Psoas muscle (tissue), 8 donors: ENCODE results near the gene TRIM37. TPM values are rescaled to one million over a fixed set of nuclear protein-coding genes. Genes with fewer than 3 reads are reported as not detected.
"Not testable (repeated sequence)": the region's sequence is repeated elsewhere in the genome, so short reads cannot be mapped to it uniquely, and the experiment has no call there.

ENCODE experiments used
- ATAC-seq, 4 donors: fragments of 200-7000 bp; cut with Tn5 transposase; one replicate each; pipeline ENCODE4 v1.9.1; 2020; ENCODE audit warnings: moderate library complexity in 3 of 4, mild to moderate bottlenecking in 2 of 4
- DNase-seq, 2 donors: peaks; one replicate each; pipeline ENCODE4 v3.0.0-alpha.2; 2020
- H3K27ac ChIP-seq: fragments of 200-600 bp; one replicate; pipeline ENCODE4 v1.8.0; 2022
- H3K27me3 ChIP-seq, 3 donors: fragments of 200-600 bp in 1 of 3; one replicate each; pipeline versions ENCODE4 v1.6.1 to v1.8.0; 2013 to 2022; ENCODE audit warnings: low read length in 2 of 3, mild to moderate bottlenecking in 2 of 3, moderate library complexity in 1 of 3; ENCODE audit not compliant: insufficient read depth in 3 of 3
- H3K36me3 ChIP-seq, 2 donors: fragments of 200-600 bp in 1 of 2; one replicate each; pipeline versions ENCODE4 v1.6.1 to v1.8.0; 2013 to 2022; ENCODE audit warnings: low read depth in 1 of 2, mild to moderate bottlenecking in 1 of 2, moderate library complexity in 1 of 2; ENCODE audit not compliant: insufficient read depth in 1 of 2
- H3K4me1 ChIP-seq: fragments of 200-600 bp; one replicate; pipeline ENCODE4 v1.8.0; 2022
- H3K4me3 ChIP-seq: fragments of 200-600 bp; one replicate; pipeline ENCODE4 v1.8.0; 2022; ENCODE audit warnings: mild to moderate bottlenecking
- H3K9me3 ChIP-seq: fragments of 200-600 bp; one replicate; pipeline ENCODE4 v1.8.0; 2022
- WGBS, 3 donors: extraction: QIAGEN DNeasy Blood & Tissue Kit; methylation state at CpG; one replicate each; pipeline versions ENCODE4 v1.1.6 to v1.1.7; 2013; 5-methylcytosine and 5-hydroxymethylcytosine counted together
- intact Hi-C, 2 donors: fragments of 100-400 bp; cut with DNase I; formaldehyde crosslinking; loops; one replicate each; pipeline versions ENCODE4 v1.11.0 to v1.14.2; 2022
- polyA plus RNA-seq, 3 donors: library from polyadenylated mRNA; stranded (reverse); fragments of 200-250 nt; gene quantifications; one replicate each; pipeline ENCODE4 v1.2.3, GENCODE V29; 2013
- total RNA-seq, 4 donors: library from RNA; stranded (reverse); fragmentation: NEBNext Ultra II Directional in 2 of 4; extraction: Animal tissue kit (Norgen Biotek cat#: 25700) in 2 of 4; gene quantifications; one replicate each; pipeline versions ENCODE4 v1.2.1 to v1.2.4, GENCODE V29; 2021 to 2023
- TF ChIP-seq, protein P1 (sequence below): fragments of 200-600 bp; IDR thresholded peaks from one replicate; pipeline ENCODE4 v1.8.0; 2022; ENCODE audit warnings: antibody characterized with exemption
- donor health status: healthy with polysubstance abuse.
- donor health status: DM: no; HTN: no; CAD: no; lungs with moderate emphysema.
- donor health status: Bipolar disorder and iron deficiency.
- donor health status: healthy.
- donor health status: DM: yes; HTN: yes; CAD: no.
- donor health status: DM: no; HTN: no; CAD: no.
- donor health status: DM: no; HTN: no; CAD: no.
- donor health status: DM: yes; HTN: yes; CAD: no.

The TRIM37 gene
- total and polyA plus RNA-seq, 7 donors: 6.8 to 17.6 (median 14.2) TPM

DNA sequence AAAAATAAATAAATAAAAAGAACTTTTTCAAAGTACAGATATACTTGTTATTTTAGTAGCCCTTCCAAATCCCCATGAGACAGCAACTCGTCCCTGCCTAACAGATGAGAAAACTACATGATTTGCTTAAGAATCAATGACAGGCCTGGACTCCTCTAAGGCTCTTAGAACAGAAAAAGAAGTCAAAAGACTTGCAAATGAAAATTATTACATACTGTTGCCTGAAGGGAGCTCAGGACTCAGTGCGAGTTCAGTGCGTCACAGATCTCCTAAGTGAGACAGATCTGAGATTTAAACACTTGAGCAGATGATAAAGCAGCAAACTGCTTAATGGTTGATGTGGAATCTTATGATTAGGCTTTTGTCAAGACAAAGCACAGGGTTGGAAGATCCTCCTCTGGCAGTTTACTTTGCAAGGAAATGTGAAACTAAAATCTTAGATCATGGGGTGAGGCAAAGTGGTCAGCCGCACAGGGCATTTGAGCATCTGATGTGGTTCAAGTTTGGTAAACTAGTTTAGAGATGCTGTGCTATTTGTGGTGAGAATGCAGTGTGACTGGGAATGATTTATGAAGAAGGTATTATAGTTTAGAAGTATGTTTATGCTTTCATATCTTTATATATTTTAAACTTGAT lies 138.1 kb downstream of the TRIM37 start:
- intact Hi-C loops: no loop called here
- Histone ChIP-seq H3K36me3 (no peaks in the 10 kb centered on the region), H3K27ac (no peak overlapping the region), H3K4me3 (no peak overlapping the region), H3K4me1 (no peaks in the 10 kb centered on the region), H3K9me3 (no peaks in the 10 kb centered on the region), H3K27me3 (no peaks in the 10 kb centered on the region)
- DNase-seq (no peak), ATAC-seq (no peak)
- 62 to 70% (median 63%) methylated on average over 4 of the region's 4 CpGs for WGBS, 3 donors
- TF ChIP-seq, protein P1, sequence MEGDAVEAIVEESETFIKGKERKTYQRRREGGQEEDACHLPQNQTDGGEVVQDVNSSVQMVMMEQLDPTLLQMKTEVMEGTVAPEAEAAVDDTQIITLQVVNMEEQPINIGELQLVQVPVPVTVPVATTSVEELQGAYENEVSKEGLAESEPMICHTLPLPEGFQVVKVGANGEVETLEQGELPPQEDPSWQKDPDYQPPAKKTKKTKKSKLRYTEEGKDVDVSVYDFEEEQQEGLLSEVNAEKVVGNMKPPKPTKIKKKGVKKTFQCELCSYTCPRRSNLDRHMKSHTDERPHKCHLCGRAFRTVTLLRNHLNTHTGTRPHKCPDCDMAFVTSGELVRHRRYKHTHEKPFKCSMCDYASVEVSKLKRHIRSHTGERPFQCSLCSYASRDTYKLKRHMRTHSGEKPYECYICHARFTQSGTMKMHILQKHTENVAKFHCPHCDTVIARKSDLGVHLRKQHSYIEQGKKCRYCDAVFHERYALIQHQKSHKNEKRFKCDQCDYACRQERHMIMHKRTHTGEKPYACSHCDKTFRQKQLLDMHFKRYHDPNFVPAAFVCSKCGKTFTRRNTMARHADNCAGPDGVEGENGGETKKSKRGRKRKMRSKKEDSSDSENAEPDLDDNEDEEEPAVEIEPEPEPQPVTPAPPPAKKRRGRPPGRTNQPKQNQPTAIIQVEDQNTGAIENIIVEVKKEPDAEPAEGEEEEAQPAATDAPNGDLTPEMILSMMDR: no peak

DNA sequence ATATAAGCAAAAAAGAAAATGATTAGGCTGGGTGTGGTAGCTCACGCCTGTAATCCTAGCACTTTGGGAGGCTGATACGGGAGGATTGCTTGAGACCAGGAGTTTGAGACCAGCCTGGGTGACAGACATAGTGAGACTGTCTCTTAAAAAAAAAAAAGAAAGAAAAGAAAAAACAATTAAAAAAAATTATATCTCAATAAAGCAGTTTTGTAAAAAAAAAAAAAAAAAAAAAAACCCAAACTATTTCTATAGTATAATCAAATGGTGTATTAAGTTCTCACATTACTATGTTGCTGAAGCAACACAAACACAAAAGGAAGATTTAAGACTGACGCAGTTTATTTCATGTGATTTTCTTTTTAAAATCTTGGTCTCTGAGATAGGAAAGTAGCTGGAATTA lies 140.5 kb downstream of the TRIM37 start:
- TF ChIP-seq, protein P1: no peak
- Histone ChIP-seq H3K9me3 (no peaks in the 10 kb centered on the region), H3K27ac (no peak overlapping the region), H3K27me3 (no peaks in the 10 kb centered on the region), H3K36me3 (no peaks in the 10 kb centered on the region), H3K4me1 (no peaks in the 10 kb centered on the region), H3K4me3 (no peak overlapping the region)
- no peak for DNase-seq
- 90 to 94% (median 91%) methylated on average over 3 of the region's 3 CpGs for WGBS, 3 donors
- ATAC-seq: no peak
- intact Hi-C loops: no loop called here

DNA sequence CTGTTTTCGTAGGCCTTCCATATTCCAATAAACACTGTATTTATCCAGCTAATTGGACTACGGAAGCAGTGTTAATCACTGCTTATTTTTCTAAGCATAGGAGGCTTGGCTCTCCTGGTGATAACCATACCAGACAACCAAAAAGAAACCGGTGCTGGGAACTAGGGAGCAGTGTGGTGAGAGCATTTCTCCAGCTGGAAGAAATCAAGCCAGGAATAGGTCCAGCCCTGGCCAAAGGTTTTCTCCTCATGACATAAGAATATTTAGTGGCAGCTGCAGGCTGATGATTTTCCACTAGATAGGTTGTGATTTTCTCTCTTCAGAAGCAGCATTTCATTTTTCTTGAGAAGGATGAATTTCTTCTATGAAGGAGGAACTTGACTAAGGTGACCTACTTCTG lies 141.5 kb downstream of the TRIM37 start:
- 57 to 68% (median 64%) methylated on average over 3 of the region's 3 CpGs for WGBS, 3 donors
- H3K4me3 ChIP-seq: no peak overlapping the region
- intact Hi-C loops: no loop called here
- no peak overlapping the region for H3K27ac ChIP-seq
- no peaks in the 10 kb centered on the region for H3K9me3 ChIP-seq
- H3K27me3 ChIP-seq: no peaks in the 10 kb centered on the region
- TF ChIP-seq, protein P1: no peak
- no peaks in the 10 kb centered on the region for H3K4me1 ChIP-seq
- DNase-seq (no peak), ATAC-seq (no peak)
- no peaks in the 10 kb centered on the region for H3K36me3 ChIP-seq

DNA sequence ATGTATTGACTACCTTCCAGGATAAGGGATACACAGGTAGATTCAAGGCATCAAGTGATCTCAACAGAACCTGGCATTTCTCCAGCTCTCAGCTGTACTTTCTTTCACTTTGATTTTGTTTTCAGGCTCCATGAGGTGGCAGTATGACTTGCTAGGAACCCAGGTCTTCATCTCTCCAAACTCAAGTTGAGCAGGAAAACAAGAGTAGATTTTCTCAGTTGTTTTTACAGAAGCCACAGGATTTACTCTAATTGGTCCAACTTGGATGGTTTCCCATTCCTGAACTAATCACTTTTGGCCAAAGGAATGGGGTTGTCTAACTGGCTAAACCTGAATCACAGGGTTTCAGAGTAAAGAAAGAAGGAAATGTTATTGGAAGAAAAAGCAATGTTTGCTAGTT lies 146.6 kb downstream of the TRIM37 start:
- no peaks in the 10 kb centered on the region for H3K27me3 ChIP-seq
- no peaks in the 10 kb centered on the region for H3K4me1 ChIP-seq
- ATAC-seq (no peak), DNase-seq (no peak)
- TF ChIP-seq, protein P1: no peak
- no peaks in the 10 kb centered on the region for H3K9me3 ChIP-seq
- H3K36me3 ChIP-seq: no peaks in the 10 kb centered on the region
- intact Hi-C loops: no loop called here
- H3K4me3 ChIP-seq: no peak overlapping the region
- H3K27ac ChIP-seq: no peak overlapping the region

DNA sequence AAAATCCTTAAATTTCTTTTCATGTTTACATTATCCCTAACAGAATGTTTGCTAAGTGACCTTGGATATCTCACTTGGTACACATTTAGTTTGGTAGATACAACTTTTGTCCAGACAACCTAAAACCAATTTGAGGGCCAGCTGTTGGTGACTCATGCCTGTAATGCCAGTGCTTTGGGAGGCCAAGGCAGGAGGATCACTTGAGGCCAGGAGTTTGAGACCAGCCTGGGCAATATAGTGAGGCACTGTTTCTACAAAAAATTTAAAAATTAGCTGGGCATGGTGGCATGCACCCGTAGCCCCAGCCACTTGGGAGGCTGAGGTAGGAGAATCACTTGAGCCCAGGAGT lies 149.0 kb downstream of the TRIM37 start:
- 72 to 87% (median 76%) methylated on average over 1 of the region's 1 CpG for WGBS, 3 donors
- DNase-seq, H3K4me3 ChIP-seq, H3K4me1 ChIP-seq, H3K27ac ChIP-seq, intact Hi-C loops, H3K36me3 ChIP-seq, H3K27me3 ChIP-seq, H3K9me3 ChIP-seq, ATAC-seq: not testable (repeated sequence)
